Measurements from ENCODE around the gene PXMP2. TPM values are rescaled to one million over a fixed set of nuclear protein-coding genes. Genes with fewer than 3 reads are reported as not detected.
"Not testable (repeated sequence)": the region's sequence is repeated elsewhere in the genome, so short reads cannot be mapped to it uniquely, and the experiment has no call there.

Gene PXMP2
- total RNA-seq, 1 experiment from 2014 or later: 43.7 TPM

GRCh38 chr12:132747896-132748295, 60.5 kb downstream of the PXMP2 start:
- DNase-seq (ENCODE audit: low read depth): no peak

GRCh38 chr12:132748319-132748718, 60.9 kb downstream of the PXMP2 start:
- DNase-seq (ENCODE audit: low read depth): no peak

GRCh38 chr12:132753670-132754069, 66.3 kb downstream of the PXMP2 start:
- DNase-seq (ENCODE audit: low read depth): not testable (repeated sequence)

- no peak for DNase-seq (ENCODE audit: low read depth)
Measured at GRCh38 chr12:132754160-132754932, 67.0 kb downstream of the PXMP2 start.

Small RNAs within 50 kb of the gene (small RNA-seq; reads per million reads assigned to genes)
- gene RNA5SP379: not detected

Other genes starting within 250 kb of the PXMP2 start
- gene FBRSL1, start 197.4 kb upstream of the PXMP2 start, total RNA-seq (2014; rRNA removed; shearing (Covaris generic)): 5.7 and 15.5 TPM in 2 replicates
- not detected in 2 replicates for gene LRCOL1, start 77.0 kb upstream of the PXMP2 start, total RNA-seq (2014; rRNA removed; shearing (Covaris generic))
- gene P2RX2, start 68.8 kb upstream of the PXMP2 start, total RNA-seq (2014; rRNA removed; shearing (Covaris generic)): not detected in 2 replicates
- 35.5 and 39.1 TPM in 2 replicates for gene POLE, start 245 bp upstream of the PXMP2 start, total RNA-seq (2014; rRNA removed; shearing (Covaris generic))
- gene PGAM5, start 23.3 kb downstream of the PXMP2 start, total RNA-seq (2014; rRNA removed; shearing (Covaris generic)): 125 and 145 TPM in 2 replicates
- gene ANKLE2, start 74.2 kb downstream of the PXMP2 start, total RNA-seq (2014; rRNA removed; shearing (Covaris generic)): 52.5 and 59.5 TPM in 2 replicates
- gene GOLGA3, start 141.3 kb downstream of the PXMP2 start, total RNA-seq (2014; rRNA removed; shearing (Covaris generic)): 76.4 and 80.9 TPM in 2 replicates
- gene CHFR, start 200.0 kb downstream of the PXMP2 start, total RNA-seq (2014; rRNA removed; shearing (Covaris generic)): 24.2 and 24.7 TPM in 2 replicates

Measured in HT1080 (cell line).